H1 (cell line): ENCODE results near the gene AK2. TPM values are rescaled to one million over a fixed set of nuclear protein-coding genes. Genes with fewer than 3 reads are reported as not detected.

Experiments used
- CTCF ChIA-PET: fragments of 300-600 bp; sonication (Branson Sonifier 250); formaldehyde crosslinking; loops from one replicate; lab custom pipeline; 2021; ENCODE audit not compliant: partially characterized antibody; lab: Charles Lee
- POLR2A ChIA-PET: fragments of 300-600 bp; sonication (Branson Sonifier 250); formaldehyde crosslinking; loops from one replicate; lab custom pipeline; 2021; ENCODE audit warnings: inconsistent platforms; ENCODE audit not compliant: partially characterized antibody; lab: Charles Lee
- DNase-seq, 2 experiments: peaks; one replicate each; pipeline versions ENCODE4 v3.0.0 to v3.0.0-alpha.2; 2010 to 2022; ENCODE audit warnings: low spot score in 2 of 2, low read depth in 1 of 2, mixed read lengths in 1 of 2
- FAIRE-seq: peaks from 2 replicates; lab custom pipeline; 2011; peaks lifted over from hg19 to GRCh38; lab: Jason Lieb, UNC
- H2AFZ ChIP-seq: 2 replicates; pipeline ENCODE4 v1.8.1; 2012; ENCODE audit warnings: low read length, inconsistent platforms
- H2AK5ac ChIP-seq: 2 replicates; pipeline ENCODE4 v1.6.1; 2013; ENCODE audit warnings: low read depth, low read length
- H2BK120ac ChIP-seq: replicated peaks from 2 replicates; pipeline ENCODE3; 2013; ENCODE audit warnings: low read depth, low read length, inconsistent platforms
- H2BK12ac ChIP-seq: 2 replicates; pipeline ENCODE4 v1.6.1; 2013; ENCODE audit warnings: low read depth, low read length
- H2BK15ac ChIP-seq: 2 replicates; pipeline ENCODE4 v1.6.1; 2013; ENCODE audit warnings: low read length
- H2BK20ac ChIP-seq: 2 replicates; pipeline ENCODE4 v1.6.1; 2013; ENCODE audit warnings: low read length
- H2BK5ac ChIP-seq: 2 replicates; pipeline ENCODE4 v1.6.1; 2013; ENCODE audit warnings: low read depth, low read length
- H3K14ac ChIP-seq: 2 replicates; pipeline ENCODE4 v1.6.1; 2013; ENCODE audit warnings: inconsistent platforms; ENCODE audit not compliant: insufficient read length
- H3K18ac ChIP-seq: 2 replicates; pipeline ENCODE4 v1.6.1; 2013; ENCODE audit warnings: low read length; ENCODE audit errors: extremely low read depth
- H3K23ac ChIP-seq: 2 replicates; pipeline ENCODE4 v1.6.1; 2013; ENCODE audit warnings: inconsistent platforms; ENCODE audit not compliant: insufficient read length
- H3K23me2 ChIP-seq: 2 replicates; pipeline ENCODE4 v1.6.1; 2013; ENCODE audit warnings: low read depth, low read length
- H3K27ac ChIP-seq: 2 replicates; pipeline ENCODE4 v1.6.1; 2011; ENCODE audit warnings: low read depth, low read length, inconsistent platforms
- H3K27me3 ChIP-seq, 4 experiments: replicated peaks in 1 of 4; 1 replicate in 1 of 4; 2 replicates in 3 of 4; pipeline versions ENCODE4 v1.6.1 to v1.8.1; 2011 to 2013; ENCODE audit warnings: low read length in 3 of 4, mild to moderate bottlenecking in 3 of 4, inconsistent platforms in 2 of 4, mixed read lengths in 2 of 4, moderate library complexity in 1 of 4; ENCODE audit not compliant: control insufficient read depth in 3 of 4, insufficient read depth in 3 of 4; ENCODE audit errors: extremely low read depth in 1 of 4
- H3K36me3 ChIP-seq, 4 experiments: 2 replicates each; pipeline versions ENCODE4 v1.6.1 to v1.8.1; 2011 to 2013; ENCODE audit warnings: mild to moderate bottlenecking in 4 of 4, low read length in 3 of 4, moderate library complexity in 2 of 4, control low read depth in 1 of 4, inconsistent platforms in 1 of 4; ENCODE audit not compliant: insufficient read depth in 4 of 4, control insufficient read depth in 2 of 4
- H3K4ac ChIP-seq: replicated peaks from 2 replicates; pipeline ENCODE3; 2013; ENCODE audit warnings: low read length, low read depth, mixed read lengths, inconsistent platforms; ENCODE audit not compliant: insufficient read length
- H3K4me1 ChIP-seq, 4 experiments: replicated peaks in 1 of 4; 1 replicate in 1 of 4; 2 replicates in 3 of 4; pipeline versions ENCODE4 v1.6.1 to v1.8.1; 2011 to 2013; ENCODE audit warnings: low read length in 3 of 4, inconsistent platforms in 2 of 4, mixed read lengths in 1 of 4; ENCODE audit not compliant: insufficient read depth in 4 of 4, control insufficient read depth in 3 of 4
- H3K4me2 ChIP-seq, 2 experiments: 2 replicates each; pipeline versions ENCODE4 v1.6.1 to v1.8.1; 2011 to 2013; ENCODE audit warnings: low read depth in 2 of 2, low read length in 2 of 2, control low read depth in 1 of 2, inconsistent platforms in 1 of 2, mild to moderate bottlenecking in 1 of 2; ENCODE audit not compliant: insufficient read depth in 1 of 2
- H3K4me3 ChIP-seq, 4 experiments: fragments of 200-600, 300-600 bp in 1 of 4; sonication (generic), shearing (Covaris generic), sonication (Bioruptor Twin) in 1 of 4; 2 replicates each; pipeline versions ENCODE4 v1.5.1 to v1.8.1; 2011 to 2016; ENCODE audit warnings: low read length in 4 of 4, low read depth in 3 of 4, control low read depth in 2 of 4, inconsistent platforms in 2 of 4, mild to moderate bottlenecking in 2 of 4, mixed read lengths in 1 of 4, moderate library complexity in 1 of 4; ENCODE audit not compliant: insufficient read depth in 2 of 4; ENCODE audit errors: extremely low read depth in 1 of 4
- H3K56ac ChIP-seq: replicated peaks from 2 replicates; pipeline ENCODE3; 2013; ENCODE audit warnings: low read depth, mild to moderate bottlenecking, mixed read lengths, low read length, inconsistent platforms; ENCODE audit not compliant: insufficient read length
- H3K79me1 ChIP-seq: 2 replicates; pipeline ENCODE4 v1.6.1; 2013; ENCODE audit warnings: low read depth, low read length, control low read depth
- H3K79me2 ChIP-seq, 2 experiments: 2 replicates each; pipeline versions ENCODE4 v1.6.1 to v1.8.1; 2012 to 2013; ENCODE audit warnings: low read length in 2 of 2, mild to moderate bottlenecking in 2 of 2, inconsistent platforms in 1 of 2; ENCODE audit not compliant: insufficient read depth in 2 of 2, control insufficient read depth in 1 of 2
- H3K9ac ChIP-seq, 4 experiments: replicated peaks in 1 of 4; 1 replicate in 1 of 4; 2 replicates in 3 of 4; pipeline versions ENCODE4 v1.6.1 to v1.8.1; 2011 to 2013; ENCODE audit warnings: low read depth in 3 of 4, low read length in 3 of 4, control low read depth in 2 of 4, mild to moderate bottlenecking in 2 of 4, moderate library complexity in 2 of 4, inconsistent platforms in 1 of 4; ENCODE audit errors: extremely low read depth in 1 of 4
- H3K9me3 ChIP-seq, 2 experiments: 2 replicates each; pipeline versions ENCODE4 v1.6.1 to v1.8.1; 2012 to 2013; ENCODE audit warnings: mild to moderate bottlenecking in 2 of 2, moderate library complexity in 2 of 2, control low read depth in 1 of 2, inconsistent platforms in 1 of 2, low read depth in 1 of 2, low read length in 1 of 2, mixed read lengths in 1 of 2; ENCODE audit not compliant: insufficient read depth in 2 of 2
- H4K20me1 ChIP-seq, 2 experiments: replicated peaks in 1 of 2; 2 replicates each; pipeline versions ENCODE3 to v1.8.1; 2011 to 2013; ENCODE audit warnings: inconsistent platforms in 2 of 2, low read length in 2 of 2, mild to moderate bottlenecking in 1 of 2; ENCODE audit not compliant: insufficient read depth in 2 of 2, control insufficient read depth in 1 of 2
- H4K5ac ChIP-seq: 2 replicates; pipeline ENCODE4 v1.6.1; 2013; ENCODE audit warnings: low read length, low read depth, mixed read lengths, inconsistent platforms; ENCODE audit not compliant: insufficient read length
- H4K8ac ChIP-seq: 2 replicates; pipeline ENCODE4 v1.8.0; 2013; ENCODE audit warnings: mild to moderate bottlenecking, moderate library complexity, low read length, inconsistent platforms; ENCODE audit not compliant: insufficient read depth; ENCODE audit errors: extremely low read depth
- H4K91ac ChIP-seq: replicated peaks from 2 replicates; pipeline ENCODE3; 2013; ENCODE audit warnings: low read length, mixed read lengths, inconsistent platforms; ENCODE audit not compliant: insufficient read length
- GABPA ChIP-seq: IDR thresholded peaks from 2 replicates; pipeline ENCODE4 v1.6.1; 2011; ENCODE audit warnings: mild to moderate bottlenecking, low read length, moderate library complexity, borderline replicate concordance; ENCODE audit not compliant: insufficient read depth
- POU5F1 ChIP-seq: IDR thresholded peaks from 2 replicates; pipeline ENCODE4 v1.6.1; 2011; ENCODE audit warnings: low read depth, mild to moderate bottlenecking, low read length, moderate library complexity
- TAF7 ChIP-seq: optimal IDR thresholded peaks from 2 replicates; pipeline ENCODE3; 2011; ENCODE audit warnings: low read depth, mild to moderate bottlenecking, inconsistent platforms, low read length, moderate library complexity, borderline replicate concordance
- WGBS, 2 experiments: shearing (Covaris generic) in 1 of 2; methylation state at CpG; one replicate each; pipeline versions ENCODE4 v1.1.6 to v1.1.7; 2013 to 2015; ENCODE audit warnings: low lambda C conversion rate in 2 of 2, mixed read lengths in 2 of 2, inconsistent platforms in 1 of 2, low coverage in 1 of 2, missing lambda C conversion rate in 1 of 2; ENCODE audit not compliant: insufficient replicate concordance in 2 of 2, insufficient coverage in 1 of 2, insufficient read length in 1 of 2; ENCODE audit errors: extremely low coverage in 1 of 2, missing lambda C conversion rate in 1 of 2; 5-methylcytosine and 5-hydroxymethylcytosine counted together
- polyA plus RNA-seq, 7 experiments: library from polyadenylated mRNA; depleted of rRNA in 3 of 7; stranded (reverse) in 5 of 7; unstranded in 2 of 7; fragments of >200 nt in 5 of 7; fragments of 200-250 nt in 2 of 7; gene quantifications; 1 replicate in 5 of 7; 2 replicates in 1 of 7; 4 replicates in 1 of 7; pipeline versions ENCODE4 v1.2.1 to v1.2.3, GENCODE V29; 2011 to 2013; ENCODE audit warnings: missing spikeins in 2 of 7, mixed read lengths in 2 of 7
- total RNA-seq: library from RNA; stranded (reverse); fragmentation: NEBNext Ultra II Directional; extraction: Animal tissue kit (Norgen Biotek cat#: 25700); gene quantifications from 2 replicates; pipeline ENCODE4 v1.2.1, GENCODE V29; 2021
- TF ChIP-seq, protein P1 (sequence below): IDR thresholded peaks from 2 replicates; pipeline ENCODE4 v1.6.1; 2011; ENCODE audit warnings: low read depth, mild to moderate bottlenecking, low read length; ENCODE audit not compliant: insufficient read depth

AK2 gene
- total and polyA plus RNA-seq, 2 of the 8 experiments (the other 6 are each of a cell fraction or from before 2014, with no cell fraction given) = 92.3 to 137 TPM

DNA sequence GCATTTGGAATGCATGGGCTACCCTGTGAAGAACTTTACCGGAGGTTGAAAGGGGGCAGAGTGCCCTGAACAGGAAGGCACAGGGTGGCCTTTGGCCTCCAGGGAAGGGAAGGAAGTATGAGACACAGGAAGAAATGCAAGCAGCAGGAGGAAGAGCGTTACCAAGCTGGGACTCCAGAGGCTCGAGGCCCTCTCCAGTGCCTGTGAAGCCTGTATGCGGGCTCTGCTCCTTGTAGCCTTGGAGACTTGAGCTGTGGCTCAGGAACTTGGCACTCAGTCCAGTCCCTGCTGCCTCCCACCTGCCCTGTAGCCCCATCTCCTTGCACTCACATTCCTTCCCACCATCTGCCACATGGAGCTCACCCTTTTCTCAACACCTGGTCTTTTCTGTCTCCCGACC, 38.6 kb downstream of the AK2 start:
- H3K4me3 ChIP-seq = no peak overlapping the region
- POLR2A ChIA-PET = interaction anchor here (0.6 to 1.7 kb wide), 5 partner anchors 14 to 72 kb away, joined by 3 to 10 read pairs (median 3); partner anchors contain the start of gene RNF19B
- FAIRE-seq = no peak

More for the DNA sequence above, 38.6 kb downstream of the AK2 start:
- Histone ChIP-seq H3K56ac (no peak overlapping the region), H4K20me1 (no peaks in the 10 kb centered on the region), H2AK5ac (no peak overlapping the region), H2BK5ac (0 out of 2 replicates have a peak overlapping the region, but pooled peaks have one; percentile 16), H4K5ac (no peak overlapping the region), H2BK12ac (no peak overlapping the region), H4K91ac (no peak overlapping the region), H4K8ac (peak overlapping the region; percentile 41; the same call in 1 of the 2 replicates), H2BK15ac (no peak overlapping the region), H3K9me3 (no peaks in the 10 kb centered on the region), H3K4ac (no peak overlapping the region), H2BK20ac (no peak overlapping the region), H3K9ac (no peak overlapping the region), H3K23me2 (no peaks in the 10 kb centered on the region), H3K4me2 (no peak overlapping the region), H3K79me2 (no peaks in the 10 kb centered on the region; a peak in 1 of 4 replicates), H3K23ac (no peak overlapping the region), H3K27me3 (no peaks in the 10 kb centered on the region), H3K14ac (no peak overlapping the region), H2BK120ac (no peak overlapping the region), H3K79me1 (no peaks in the 10 kb centered on the region), H3K18ac (no peak overlapping the region), H2AFZ (no peak overlapping the region), H3K4me1 (peaks cover 0 to 8% (median 3%) of the 10 kb centered on the region in 4 experiments; a peak in 2 of 7 replicates), H3K36me3 (no peaks in the 10 kb centered on the region), H3K27ac (no peak overlapping the region)
- DNase-seq = no peak
- CTCF ChIA-PET = interaction anchor here (0.6 to 2.8 kb wide), 13 partner anchors 9 to 126 kb away, joined by 3 to 10 read pairs (median 4); no protein-coding TSS in a partner anchor
- TF ChIP-seq TAF7 (no peak), GABPA (no peak), POU5F1 (no peak)
- TF ChIP-seq, protein P1, sequence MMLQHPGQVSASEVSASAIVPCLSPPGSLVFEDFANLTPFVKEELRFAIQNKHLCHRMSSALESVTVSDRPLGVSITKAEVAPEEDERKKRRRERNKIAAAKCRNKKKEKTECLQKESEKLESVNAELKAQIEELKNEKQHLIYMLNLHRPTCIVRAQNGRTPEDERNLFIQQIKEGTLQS = no peak
- 89% methylated on average over 5 of the region's 5 CpGs; no CpG with 5 or more reads in 1 of the 2 experiments for WGBS, 2 experiments
